Lung (tissue), 12 donors: ENCODE measurements around the gene BCKDHB. TPM values are rescaled to one million over a fixed set of nuclear protein-coding genes. Genes with fewer than 3 reads are reported as not detected.

Experiments used
- ATAC-seq: fragments of 200-7000 bp; cut with Tn5 transposase; one replicate; pipeline ENCODE4 v1.9.1; 2020; ENCODE audit warnings: moderate number of reproducible peaks; ENCODE audit not compliant: insufficient read depth, low FRiP score
- DNase-seq, 3 donors: peaks; one replicate each; pipeline ENCODE4 v3.0.0-alpha.2; 2013 to 2017
- H3K27ac ChIP-seq, 2 donors: one replicate each; pipeline ENCODE4 v1.5.1; 2013; ENCODE audit warnings: mild to moderate bottlenecking in 2 of 2, moderate library complexity in 2 of 2, control low read depth in 1 of 2, inconsistent platforms in 1 of 2, low read depth in 1 of 2, low read length in 1 of 2
- H3K27me3 ChIP-seq, 3 donors: one replicate each; pipeline ENCODE4 v1.5.1; 2013; ENCODE audit warnings: low read length in 2 of 3; ENCODE audit not compliant: control insufficient read depth in 3 of 3, insufficient read depth in 3 of 3
- H3K36me3 ChIP-seq, 4 donors: one replicate each; pipeline ENCODE4 v1.5.1; 2013; ENCODE audit warnings: low read length in 4 of 4, mild to moderate bottlenecking in 1 of 4, moderate library complexity in 1 of 4; ENCODE audit not compliant: control insufficient read depth in 4 of 4, insufficient read depth in 4 of 4
- H3K4me1 ChIP-seq, 5 donors: one replicate each; pipeline ENCODE4 v1.5.1; 2013; ENCODE audit warnings: low read length in 5 of 5, mild to moderate bottlenecking in 2 of 5, moderate library complexity in 1 of 5; ENCODE audit not compliant: control insufficient read depth in 5 of 5, insufficient read depth in 5 of 5
- H3K4me3 ChIP-seq: one replicate; pipeline ENCODE4 v1.5.1; 2013; ENCODE audit warnings: mild to moderate bottlenecking, control low read depth, moderate library complexity
- H3K9ac ChIP-seq, 2 donors: one replicate each; pipeline ENCODE4 v1.5.1; 2013; ENCODE audit warnings: low read length in 2 of 2, control low read depth in 1 of 2; ENCODE audit not compliant: insufficient read depth in 1 of 2
- H3K9me3 ChIP-seq, 4 donors: one replicate each; pipeline ENCODE4 v1.5.1; 2013; ENCODE audit warnings: low read length in 3 of 4, mild to moderate bottlenecking in 1 of 4, moderate library complexity in 1 of 4; ENCODE audit not compliant: control insufficient read depth in 4 of 4, insufficient read depth in 3 of 4
- CTCF ChIP-seq: IDR thresholded peaks from 2 replicates; pipeline ENCODE4 v1.5.1; 2012; ENCODE audit warnings: mild to moderate bottlenecking; ENCODE audit errors: control extremely low read depth, extremely low read depth
- WGBS, 2 donors: extraction: QIAGEN DNeasy Blood & Tissue Kit; methylation state at CpG; one replicate each; pipeline ENCODE4 v1.1.7; 2013; 5-methylcytosine and 5-hydroxymethylcytosine counted together
- polyA plus RNA-seq, 2 donors: library from polyadenylated mRNA; stranded (reverse); fragments of 200-250 nt; gene quantifications; one replicate each; pipeline ENCODE4 v1.2.1, GENCODE V29; 2013
- total RNA-seq, 2 donors: library from RNA; depleted of rRNA in 1 of 2; stranded (reverse); fragments of >200 nt in 1 of 2; gene quantifications; one replicate each; pipeline ENCODE4 v1.2.1, GENCODE V29; 2014 to 2021
- donor health status: control.
- donor health status: control.
- donor health status: Bipolar disorder and iron deficiency.
- donor health status: healthy.
- donor health status: DM: yes; HTN: yes; CAD: no.

Gene BCKDHB
- total and polyA plus RNA-seq, 4 donors: 6.9 to 27.7 (median 15.7) TPM

- ATAC-seq (no peak), DNase-seq (peak in 2 of 3 donors; percentile 64 to 79)
- H3K4me1 ChIP-seq: peaks cover 0 to 24% (median 21%) of the 10 kb centered on the region in 5 donors
- peak overlapping the region in 1 of 2 donors; percentile 34 for H3K9ac ChIP-seq
- peaks cover 0 to 6% (median 0%) of the 10 kb centered on the region in 4 donors for H3K36me3 ChIP-seq
- no peak for TF ChIP-seq CTCF
- no peaks in the 10 kb centered on the region for H3K27me3 ChIP-seq
- H3K4me3 ChIP-seq: no peak overlapping the region
- 76 to 88% methylated on average over 4 of the region's 4 CpGs for WGBS, 2 donors
- H3K27ac ChIP-seq: no peak overlapping the region
- no peaks in the 10 kb centered on the region for H3K9me3 ChIP-seq
Observed at GRCh38 chr6:80144753-80145315, 38.4 kb downstream of the BCKDHB start.

GRCh38 chr6:80145509-80145908, 39.0 kb downstream of the BCKDHB start:
- H3K9me3 ChIP-seq: no peaks in the 10 kb centered on the region
- peaks cover 0 to 6% (median 0%) of the 10 kb centered on the region in 4 donors for H3K36me3 ChIP-seq
- peaks cover 0 to 24% (median 21%) of the 10 kb centered on the region in 5 donors for H3K4me1 ChIP-seq
- no peak overlapping the region for H3K9ac ChIP-seq
- H3K4me3 ChIP-seq: no peak overlapping the region
- H3K27me3 ChIP-seq: no peaks in the 10 kb centered on the region
- H3K27ac ChIP-seq: no peak overlapping the region
- no peak for TF ChIP-seq CTCF
- DNase-seq (peak in 2 of 3 donors; percentile 10 to 33), ATAC-seq (no peak)

- TF ChIP-seq CTCF: no peak
- H3K4me3 ChIP-seq: no peak overlapping the region
- ATAC-seq (no peak), DNase-seq (no peak)
- H3K9me3 ChIP-seq: no peaks in the 10 kb centered on the region
- no peaks in the 10 kb centered on the region for H3K27me3 ChIP-seq
- H3K27ac ChIP-seq: no peak overlapping the region
- peaks cover 0 to 6% (median 0%) of the 10 kb centered on the region in 4 donors for H3K36me3 ChIP-seq
- no peak overlapping the region for H3K9ac ChIP-seq
- H3K4me1 ChIP-seq: peaks cover 0 to 24% (median 21%) of the 10 kb centered on the region in 5 donors
- 93 to 95% methylated on average over 1 of the region's 1 CpG for WGBS, 2 donors
Observed at GRCh38 chr6:80145921-80146320, 39.5 kb downstream of the BCKDHB start.

GRCh38 chr6:80148220-80148619, 41.7 kb downstream of the BCKDHB start:
- H3K4me1 ChIP-seq: peaks cover 0 to 22% (median 18%) of the 10 kb centered on the region in 5 donors
- DNase-seq: no peak
- H3K36me3 ChIP-seq: peaks cover 0 to 6% (median 0%) of the 10 kb centered on the region in 4 donors
- no peak for ATAC-seq
- H3K27me3 ChIP-seq: no peaks in the 10 kb centered on the region
- WGBS, 2 donors: 90 to 96% methylated on average over 1 of the region's 1 CpG
- no peaks in the 10 kb centered on the region for H3K9me3 ChIP-seq
- H3K9ac ChIP-seq: no peak overlapping the region
- TF ChIP-seq CTCF: no peak
- no peak overlapping the region for H3K4me3 ChIP-seq
- no peak overlapping the region for H3K27ac ChIP-seq
